ENCODE results near the gene CASP2. TPM values are rescaled to one million over a fixed set of nuclear protein-coding genes. Genes with fewer than 3 reads are reported as not detected.

CASP2 gene
- total RNA-seq, 1 experiment from 2014 or later: 65.3 TPM

GRCh38 chr7:143329471-143330170 is 41.5 kb downstream of the CASP2 start:
- Histone ChIP-seq H3K27ac (ENCODE audit: insufficient read length, low read depth, low read length) (no peak overlapping the region), H4K91ac (ENCODE audit: insufficient read length, low read depth, low read length) (no peak overlapping the region), H3K18ac (ENCODE audit: insufficient read length, low read depth, low read length) (no peak overlapping the region), H4K20me1 (ENCODE audit: control insufficient read depth, insufficient read depth, insufficient read length) (no peaks in the 10 kb centered on the region), H3T11ph (ENCODE audit: low read length) (no peak overlapping the region), H2BK12ac (ENCODE audit: insufficient read length, low read depth, low read length) (no peak overlapping the region), H3K4ac (ENCODE audit: low read depth, low read length) (no peak overlapping the region), H2BK15ac (ENCODE audit: low read depth, low read length) (no peak overlapping the region), H3K56ac (ENCODE audit: insufficient read length, low read depth, low read length) (no peak overlapping the region), H3K4me1 (ENCODE audit: insufficient read depth, low read length) (no peaks in the 10 kb centered on the region), H3K9me3 (ENCODE audit: control insufficient read depth, low read depth, low read length) (no peaks in the 10 kb centered on the region), H3K14ac (ENCODE audit: insufficient read depth, low read length) (no peak overlapping the region), H3K23me2 (ENCODE audit: insufficient read length, low read depth, low read length, poor library complexity, severe bottlenecking) (no peaks in the 10 kb centered on the region), H2BK20ac (ENCODE audit: low read depth, low read length, poor library complexity, severe bottlenecking) (no peak overlapping the region), H3K4me2 (ENCODE audit: insufficient read depth, insufficient read length, low read length) (no peak overlapping the region), H3K9ac (ENCODE audit: extremely low read depth, insufficient read length, low read length) (no peak overlapping the region), H4K8ac (replicated peaks; ENCODE audit: insufficient read length, low read depth, low read length) (no peak overlapping the region), H4K5ac (ENCODE audit: insufficient read length, low read depth, low read length) (no peak overlapping the region), H2AK5ac (ENCODE audit: insufficient read length, low read length) (no peak overlapping the region), H2AFZ (ENCODE audit: low read length) (no peak overlapping the region), H3K23ac (ENCODE audit: insufficient read length, low read depth, low read length) (no peak overlapping the region), H2BK120ac (ENCODE audit: low read depth, low read length, poor library complexity, severe bottlenecking) (no peak overlapping the region), H3K79me2 (ENCODE audit: insufficient read depth, low read length) (no peaks in the 10 kb centered on the region), H3K79me1 (ENCODE audit: insufficient read depth, low read depth, low read length, poor library complexity, severe bottlenecking) (no peaks in the 10 kb centered on the region), H3K27me3 (ENCODE audit: insufficient read depth, low read length) (no peaks in the 10 kb centered on the region), H2BK5ac (ENCODE audit: insufficient read length, low read length) (no peak overlapping the region)
- H3K4me3 Mint-ChIP-seq: no peak overlapping the region
- DNase-seq: no peak
- WGBS (ENCODE audit: extremely low coverage, insufficient read length, low lambda C conversion rate): no CpG with 5 or more reads among the region's 10 CpGs
- peaks cover 10 to 17% of the 10 kb centered on the region in 2 experiments for H3K4me1 Mint-ChIP-seq
- no peaks in the 10 kb centered on the region for H3K27me3 Mint-ChIP-seq (ENCODE audit: low read depth)
- H3K9me3 Mint-ChIP-seq: no peaks in the 10 kb centered on the region
- no peaks in the 10 kb centered on the region for H3K36me3 Mint-ChIP-seq (ENCODE audit: insufficient read depth in 1 of 3, low read depth in 3 of 3)
- no peak overlapping the region for H3K27ac Mint-ChIP-seq
- TF ChIP-seq CTCF (conservative IDR thresholded peaks at IDR 0.05): peak; percentile 53; the same call in 2 of the 3 replicates
